ENCODE results near the gene VASH1. TPM values are rescaled to one million over a fixed set of nuclear protein-coding genes. Genes with fewer than 3 reads are reported as not detected.

Gene VASH1
- total and polyA plus RNA-seq, 2 donors (not counting 3 experiments of a cell fraction or from before 2014, with no cell fraction given): 39.8 to 168 TPM

DNA sequence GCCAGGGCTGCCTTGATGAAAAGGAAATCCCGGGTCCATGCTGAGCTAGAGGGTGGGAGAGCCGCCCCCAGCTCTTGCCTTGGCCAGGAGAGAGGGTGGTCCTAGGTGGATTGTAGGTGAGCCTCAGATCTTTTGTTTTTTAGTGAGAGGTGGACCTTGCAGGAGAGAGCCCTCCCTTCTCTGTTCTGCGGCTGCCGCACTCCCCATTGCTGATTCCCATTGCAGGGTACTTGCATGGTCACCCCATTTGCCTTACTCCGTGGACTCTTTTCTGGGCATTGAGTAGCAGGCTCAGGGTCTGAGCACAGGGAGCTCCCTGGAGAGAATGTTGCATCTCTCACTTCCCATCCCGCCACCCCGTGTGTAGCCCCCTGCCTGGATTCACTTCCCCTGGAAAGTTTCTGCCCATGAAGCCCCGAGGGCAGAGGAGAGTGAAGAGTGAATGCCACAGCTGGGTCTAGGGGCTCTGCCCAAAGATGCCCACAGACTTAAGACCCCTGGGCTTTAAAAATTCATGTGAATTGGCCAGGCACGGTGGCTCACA is 10.2 kb downstream of the VASH1 start:
- Histone ChIP-seq H3K4me2 (ENCODE audit: insufficient read depth, low read length) (no peak overlapping the region), H3K9me1 (replicated peaks; ENCODE audit: control insufficient read depth, extremely low read depth, insufficient read depth, low read length) (no peaks in the 10 kb centered on the region), H3K4me1 (ENCODE audit: control insufficient read depth, extremely low read depth, insufficient read depth, low read length) (peaks cover 38% of the 10 kb centered on the region), H3K27ac (ENCODE audit: insufficient read depth, low read depth, low read length) (no peak overlapping the region), H3K79me2 (ENCODE audit: control insufficient read depth, insufficient read depth, low read length) (no peaks in the 10 kb centered on the region), H3K27me3 (ENCODE audit: control insufficient read depth in 2 of 2, insufficient read depth in 2 of 2, low read length in 2 of 2) (no peaks in the 10 kb centered on the region), H3K36me3 (ENCODE audit: control insufficient read depth in 2 of 2, extremely low read depth in 1 of 2, insufficient read depth in 2 of 2, low read length in 2 of 2) (peaks cover 0 to 5% of the 10 kb centered on the region in 2 experiments), H3K4me3 (replicated peaks in 1 of 3; ENCODE audit: insufficient read depth in 1 of 3, low read depth in 1 of 3, low read length in 3 of 3) (no peak overlapping the region), H4K20me1 (replicated peaks; ENCODE audit: control insufficient read depth, extremely low read depth, insufficient read depth, low read length) (no peaks in the 10 kb centered on the region), H2AFZ (ENCODE audit: low read depth, low read length) (no peak overlapping the region), H3K9me3 (replicated peaks; ENCODE audit: control insufficient read depth, insufficient read depth, low read length) (no peaks in the 10 kb centered on the region), H3K9ac (replicated peaks; ENCODE audit: extremely low read depth, insufficient read depth, low read length) (no peak overlapping the region)
- BruUV-seq (replicated peaks): no TSS peak
- TF ChIP-seq CTCF (IDR thresholded peaks at IDR 0.05; ENCODE audit: extremely low read depth in 1 of 2, insufficient read depth in 1 of 2, low read depth in 1 of 2, low read length in 2 of 2) (no peak), GATA2 (IDR thresholded peaks at IDR 0.05; ENCODE audit: insufficient read depth, insufficient read length, low read depth, low read length) (no peak), POLR2A (IDR thresholded peaks at IDR 0.05; ENCODE audit: low read depth, low read length) (no peak), JUN (IDR thresholded peaks at IDR 0.05; ENCODE audit: borderline replicate concordance, insufficient read depth, insufficient read length, low read depth) (no peak), FOS (IDR thresholded peaks at IDR 0.05; ENCODE audit: borderline replicate concordance, insufficient read depth, low read length) (no peak), MAX (IDR thresholded peaks at IDR 0.05; ENCODE audit: insufficient read depth, insufficient read length) (no peak), POLR2AphosphoS5 (IDR thresholded peaks at IDR 0.05; ENCODE audit: insufficient read depth, low read depth, low read length) (no peak)
- intact Hi-C loops (cut with micrococcal nuclease): no loop called here
- dilution Hi-C loops (cut with MboI; ENCODE audit: extremely low pct_ligation_motif_present, low sequenced_read_pairs): no loop called here
- ChIA-PET POLR2A (no interaction called here), CTCF (interaction anchor here (0.8 to 6.0 kb wide), 4 partner anchors 10 to 65 kb away, joined by 3 to 64 read pairs (median 6); partner anchors contain the start of gene VASH1)
- FAIRE-seq: no peak
- no peak for DNase-seq (ENCODE audit: low read depth, low spot score)
